C4-2B (cell line): ENCODE results near the gene MTHFD2L.

Experiments
- H3K27ac ChIP-seq: fragments of 450-650 bp; 2 replicates; pipeline ENCODE4 v1.5.1; 2017
- ZFX ChIP-seq: fragments of 450-650 bp; IDR thresholded peaks from 2 replicates; pipeline ENCODE4 v1.6.1; 2017
- TF ChIP-seq, protein P1 (sequence below): fragments of 450-650 bp; conservative IDR thresholded peaks from 2 replicates; pipeline ENCODE4 v1.5.1; 2017; ENCODE audit warnings: mild to moderate bottlenecking

MTHFD2L gene

DNA sequence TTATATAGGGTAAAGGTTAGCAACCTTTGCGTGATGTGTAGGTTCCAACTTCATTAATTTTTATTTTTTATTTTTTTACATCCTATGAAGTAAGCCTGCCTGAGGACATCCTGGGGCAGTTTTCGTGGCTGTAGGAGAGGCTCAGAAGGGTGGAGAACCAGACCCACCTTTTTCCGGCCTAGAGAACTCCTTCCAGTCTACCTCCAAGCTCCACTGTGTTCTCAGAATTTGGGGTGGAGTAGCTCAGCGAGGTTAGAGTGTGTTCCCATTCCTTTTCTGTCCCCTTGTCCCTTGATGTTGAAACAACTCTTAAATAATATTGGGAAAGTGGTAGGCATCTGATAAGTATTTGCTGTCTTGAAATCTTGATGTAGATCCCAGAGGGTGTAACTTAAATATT is 32.4 kb downstream of the MTHFD2L start:
- no peak overlapping the region for H3K27ac ChIP-seq
- TF ChIP-seq, protein P1, sequence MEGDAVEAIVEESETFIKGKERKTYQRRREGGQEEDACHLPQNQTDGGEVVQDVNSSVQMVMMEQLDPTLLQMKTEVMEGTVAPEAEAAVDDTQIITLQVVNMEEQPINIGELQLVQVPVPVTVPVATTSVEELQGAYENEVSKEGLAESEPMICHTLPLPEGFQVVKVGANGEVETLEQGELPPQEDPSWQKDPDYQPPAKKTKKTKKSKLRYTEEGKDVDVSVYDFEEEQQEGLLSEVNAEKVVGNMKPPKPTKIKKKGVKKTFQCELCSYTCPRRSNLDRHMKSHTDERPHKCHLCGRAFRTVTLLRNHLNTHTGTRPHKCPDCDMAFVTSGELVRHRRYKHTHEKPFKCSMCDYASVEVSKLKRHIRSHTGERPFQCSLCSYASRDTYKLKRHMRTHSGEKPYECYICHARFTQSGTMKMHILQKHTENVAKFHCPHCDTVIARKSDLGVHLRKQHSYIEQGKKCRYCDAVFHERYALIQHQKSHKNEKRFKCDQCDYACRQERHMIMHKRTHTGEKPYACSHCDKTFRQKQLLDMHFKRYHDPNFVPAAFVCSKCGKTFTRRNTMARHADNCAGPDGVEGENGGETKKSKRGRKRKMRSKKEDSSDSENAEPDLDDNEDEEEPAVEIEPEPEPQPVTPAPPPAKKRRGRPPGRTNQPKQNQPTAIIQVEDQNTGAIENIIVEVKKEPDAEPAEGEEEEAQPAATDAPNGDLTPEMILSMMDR = no peak
- TF ChIP-seq ZFX = no peak

- no peak overlapping the region for H3K27ac ChIP-seq
These were observed 33.0 kb downstream of the MTHFD2L start for GRCh38 chr4:74190919-74191397.

DNA sequence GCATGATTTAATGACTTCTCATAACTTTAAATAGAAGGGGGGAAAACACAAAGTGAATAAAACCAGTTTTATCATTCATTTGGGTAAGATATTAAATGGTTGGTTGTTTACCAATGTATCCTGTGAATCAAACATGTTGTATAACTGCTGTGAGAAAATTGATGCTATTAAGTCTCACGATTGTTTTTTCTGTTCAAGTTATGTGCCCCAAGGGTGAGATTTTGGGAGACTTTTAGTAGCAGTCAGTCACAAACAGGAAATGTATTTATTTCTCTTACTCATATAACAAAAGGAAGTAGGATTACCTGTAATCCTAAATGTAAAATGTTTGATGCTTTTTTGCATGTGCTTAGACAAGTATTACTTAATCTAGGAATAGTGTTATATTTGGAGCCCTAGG is 39.2 kb downstream of the MTHFD2L start:
- no peak overlapping the region for H3K27ac ChIP-seq
- TF ChIP-seq, protein P1 = no peak
- no peak for TF ChIP-seq ZFX

More at GRCh38 chr4:74190919-74191397, 33.0 kb downstream of the MTHFD2L start:
- TF ChIP-seq, protein P1 = no peak
- no peak for TF ChIP-seq ZFX

DNA sequence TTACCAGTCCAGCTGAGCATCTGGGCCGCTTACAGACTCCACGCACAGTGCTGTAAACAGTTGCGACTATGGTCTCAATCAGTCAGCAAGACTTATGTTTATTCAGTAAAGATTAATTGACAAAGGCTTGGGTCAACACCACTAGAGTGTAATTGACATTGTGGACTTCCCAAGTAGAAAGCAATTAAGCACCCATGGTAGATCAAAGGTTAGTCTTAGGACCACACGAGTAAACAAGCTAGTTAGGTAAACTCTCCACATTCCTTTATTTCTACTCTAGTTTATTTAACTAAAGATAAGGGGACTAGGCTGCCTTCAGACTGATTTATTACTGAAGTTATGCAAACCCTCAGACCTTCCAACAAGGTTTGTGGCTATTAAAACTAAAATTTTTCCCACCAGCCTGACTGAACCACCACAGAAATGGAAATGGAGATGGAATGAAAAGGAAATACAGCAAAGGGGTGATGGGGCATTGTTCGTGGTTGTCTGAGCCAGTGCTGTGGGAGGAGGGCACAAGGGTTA is 44.2 kb downstream of the MTHFD2L start:
- TF ChIP-seq, protein P1 = no peak
- TF ChIP-seq ZFX = no peak
- H3K27ac ChIP-seq = no peak overlapping the region

DNA sequence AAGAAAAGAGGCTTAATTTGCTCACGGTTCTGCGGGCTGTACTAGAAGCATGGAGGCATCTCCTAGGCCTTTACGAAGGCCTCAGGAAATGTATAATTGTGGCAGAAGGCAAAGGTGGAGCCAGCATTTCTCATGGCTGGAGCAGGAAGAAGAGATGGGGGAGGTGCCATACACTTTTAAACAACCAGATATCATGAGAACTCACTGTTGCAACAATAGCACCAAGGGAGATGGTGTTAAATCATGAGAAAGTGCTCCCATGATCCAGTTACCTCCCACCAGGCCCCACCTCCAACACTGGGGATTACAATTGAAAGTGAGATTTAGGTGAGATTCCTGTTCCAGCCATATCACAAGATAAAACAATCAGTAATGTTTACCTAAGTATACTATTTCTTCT is 45.5 kb downstream of the MTHFD2L start:
- H3K27ac ChIP-seq = no peak overlapping the region
- no peak for TF ChIP-seq ZFX
- TF ChIP-seq, protein P1 = no peak

DNA sequence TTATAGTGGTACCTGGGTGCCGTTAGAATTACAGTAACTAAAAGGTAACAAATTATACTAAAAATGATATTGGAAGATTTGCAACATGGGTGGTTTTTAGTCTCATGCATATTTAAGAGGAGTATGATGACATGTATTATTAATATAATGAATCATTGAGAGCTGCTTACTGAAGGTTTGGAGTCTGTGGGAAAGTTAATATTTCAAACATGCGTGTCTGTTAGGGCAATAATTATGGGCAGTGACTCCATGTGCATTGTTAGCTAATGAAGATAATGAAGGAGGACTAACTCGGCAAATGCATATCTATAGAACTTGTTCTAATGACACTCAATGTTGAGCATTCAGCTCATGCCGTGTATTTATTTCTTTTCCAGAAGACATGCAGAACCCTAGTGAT is 47.1 kb downstream of the MTHFD2L start:
- no peak for TF ChIP-seq ZFX
- TF ChIP-seq, protein P1 = no peak
- no peak overlapping the region for H3K27ac ChIP-seq

DNA sequence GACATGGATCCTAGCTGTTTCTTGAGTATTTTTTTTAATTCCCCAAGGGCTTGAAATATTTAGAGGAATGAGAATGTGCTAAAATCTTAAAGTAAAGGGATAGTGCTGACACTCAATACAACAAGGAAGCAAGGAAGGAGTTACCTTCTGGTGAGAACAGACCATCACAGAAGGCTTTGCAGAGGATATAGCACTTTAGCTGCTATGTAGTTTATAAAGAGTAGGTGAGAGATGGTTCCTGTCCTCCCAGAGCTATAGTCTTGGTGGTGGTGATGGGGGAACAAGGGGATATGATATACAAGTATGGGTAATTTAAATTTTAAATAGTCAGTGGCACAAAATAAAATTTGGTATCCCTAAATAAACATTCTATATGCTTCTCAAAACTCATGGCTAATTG is 47.6 kb downstream of the MTHFD2L start:
- TF ChIP-seq ZFX = no peak
- TF ChIP-seq, protein P1 = no peak
- H3K27ac ChIP-seq = no peak overlapping the region
